ENCODE data around the gene ENPP3.
A peak's percentile ranks its signal among the peaks of the same experiment; 100 is the strongest.

Gene ENPP3

GRCh38 chr6:131642987-131643611 lies 6.0 kb downstream of the ENPP3 start:
- DNase-seq (ENCODE audit: low spot score) = peak; percentile 5

DNA sequence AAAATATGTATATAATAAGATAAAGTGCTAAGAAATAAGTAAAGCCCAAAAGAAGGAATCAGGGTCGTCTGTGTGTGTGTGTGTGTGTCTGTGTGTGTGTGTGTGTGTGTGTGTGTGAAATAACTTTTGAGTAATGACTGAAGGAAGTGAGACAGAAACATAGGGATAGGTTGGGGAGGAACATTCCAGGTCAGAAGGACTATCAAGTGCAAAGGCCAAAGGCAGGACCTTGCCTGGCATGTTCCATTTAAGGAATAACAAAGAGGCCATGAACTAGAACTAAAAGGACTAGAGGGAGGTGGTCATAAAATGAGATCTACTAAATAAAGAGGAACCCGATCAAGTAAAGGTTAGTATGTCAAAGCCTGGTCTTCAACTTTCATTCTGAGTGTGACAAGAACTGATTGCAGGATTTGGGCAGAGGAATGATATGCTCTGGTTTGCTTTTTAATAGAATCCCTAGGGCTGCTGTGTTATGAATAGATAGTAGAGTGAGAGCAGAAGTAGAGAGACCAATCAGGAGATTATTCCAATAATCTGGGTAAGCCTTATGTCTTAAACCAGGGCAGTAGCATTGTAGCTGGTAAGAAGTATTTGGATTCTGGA lies 6.9 kb downstream of the ENPP3 start:
- DNase-seq (ENCODE audit: low spot score) = no peak

- DNase-seq (ENCODE audit: low spot score) = no peak
Measured at GRCh38 chr6:131644921-131645320, 7.8 kb downstream of the ENPP3 start.

DNA sequence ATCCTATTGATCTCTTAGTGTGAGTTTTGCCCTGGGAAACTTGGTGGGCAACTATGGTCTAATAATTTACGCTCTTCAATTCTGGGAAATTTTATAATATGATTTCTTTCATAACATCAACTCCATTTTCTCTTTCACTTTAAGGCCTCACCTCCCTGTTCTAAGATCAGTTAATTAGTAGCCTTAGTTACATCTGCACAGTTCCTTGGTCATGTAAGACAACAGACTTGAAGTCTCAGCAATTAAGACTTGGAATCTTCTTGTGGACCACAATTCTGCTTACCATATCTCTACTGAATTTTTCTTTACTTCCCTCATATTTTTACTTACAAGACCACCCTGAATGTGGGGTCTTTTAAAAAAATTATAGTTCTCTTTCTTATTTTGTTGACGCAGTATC lies 8.7 kb downstream of the ENPP3 start:
- DNase-seq (ENCODE audit: low spot score) = no peak

GRCh38 chr6:131646249-131646670 lies 9.2 kb downstream of the ENPP3 start:
- no peak for DNase-seq (ENCODE audit: low spot score)

DNA sequence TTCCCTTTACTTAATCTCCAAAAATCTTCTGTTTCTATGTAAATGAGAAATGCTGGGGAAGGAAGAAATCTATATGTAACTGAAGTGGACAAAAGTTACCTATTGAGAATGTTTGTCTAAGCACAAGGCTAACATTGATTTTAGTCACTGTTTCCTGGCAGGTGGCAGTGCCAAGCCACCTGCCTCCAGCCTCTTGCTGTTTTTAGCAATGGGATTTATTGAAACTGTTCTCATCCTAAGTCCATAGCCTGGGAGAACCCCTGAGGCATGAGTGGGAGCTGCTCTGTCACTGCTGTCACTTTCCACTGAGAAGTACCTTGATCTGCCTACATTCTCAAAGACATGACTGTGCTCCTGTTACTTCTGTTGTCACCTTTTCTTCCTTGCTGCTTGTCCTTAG lies 14.7 kb downstream of the ENPP3 start:
- DNase-seq (ENCODE audit: low spot score) = no peak

- no peak for DNase-seq (ENCODE audit: low spot score)
Measured at GRCh38 chr6:131652472-131652871, 15.4 kb downstream of the ENPP3 start.

- DNase-seq (ENCODE audit: low spot score) = no peak
Measured at GRCh38 chr6:131654326-131654725, 17.2 kb downstream of the ENPP3 start.

DNA sequence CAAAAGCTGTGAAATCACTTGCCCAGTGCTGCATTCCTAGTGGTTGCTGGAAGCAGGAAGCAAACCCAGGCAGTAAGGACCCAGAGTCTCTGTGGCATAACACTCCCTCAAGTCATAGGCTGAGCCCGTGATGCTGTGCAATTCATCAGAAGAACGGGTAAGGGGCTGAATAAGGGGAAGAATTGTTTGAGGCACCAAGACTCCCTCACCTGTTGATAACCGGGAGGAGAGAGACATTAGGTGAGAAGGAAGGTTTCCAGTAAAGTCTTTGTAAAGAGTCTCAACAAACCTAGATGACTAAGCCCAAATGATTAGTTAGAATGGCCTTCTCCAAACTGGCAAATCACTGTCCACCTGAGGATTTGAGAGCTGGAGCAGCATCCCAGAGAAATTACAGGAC lies 18.3 kb downstream of the ENPP3 start:
- no peak for DNase-seq (ENCODE audit: low spot score)

- no peak for DNase-seq (ENCODE audit: low spot score)
Measured at GRCh38 chr6:131655951-131656350, 18.8 kb downstream of the ENPP3 start.

- no peak for DNase-seq (ENCODE audit: low spot score)
Measured at GRCh38 chr6:131656667-131657066, 19.6 kb downstream of the ENPP3 start.

DNA sequence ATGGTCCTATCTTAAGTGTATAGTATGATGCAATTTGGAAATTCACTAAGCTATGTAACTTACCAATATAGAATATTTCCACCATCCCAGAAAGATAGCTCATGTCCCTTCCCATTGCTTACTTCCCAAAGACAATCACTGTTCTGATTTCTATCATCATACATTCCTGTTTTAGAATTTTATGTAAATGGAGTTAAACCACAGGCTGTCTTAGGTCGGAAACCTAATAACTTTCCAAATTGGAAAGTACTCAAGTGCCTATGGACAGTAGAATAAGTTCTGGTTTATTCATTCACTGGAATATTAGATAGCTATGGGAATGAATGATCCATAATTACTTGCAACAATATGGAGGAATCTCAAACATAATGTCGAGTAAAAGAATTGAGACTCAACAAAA lies 20.1 kb downstream of the ENPP3 start:
- DNase-seq (ENCODE audit: low spot score) = no peak

- no peak for DNase-seq (ENCODE audit: low spot score)
Measured at GRCh38 chr6:131657630-131658111, 20.6 kb downstream of the ENPP3 start.

DNA sequence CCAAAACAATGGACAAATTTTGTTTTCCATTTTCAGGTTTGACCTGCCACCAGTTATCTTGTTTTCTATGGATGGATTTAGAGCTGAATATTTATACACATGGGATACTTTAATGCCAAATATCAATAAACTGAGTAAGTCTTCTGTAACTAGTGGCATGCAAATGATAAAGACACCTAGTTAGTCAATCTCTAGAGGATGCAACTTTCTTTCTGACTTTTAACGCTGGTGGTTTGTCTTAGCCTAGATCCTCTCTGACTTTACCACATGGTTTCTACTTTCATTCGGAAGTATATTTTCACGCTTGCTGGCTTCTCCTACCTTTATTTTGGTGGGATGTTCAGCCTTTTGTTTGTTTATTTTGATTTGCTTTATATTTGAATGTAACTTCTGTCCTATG lies 21.2 kb downstream of the ENPP3 start:
- no peak for DNase-seq (ENCODE audit: low spot score)

DNA sequence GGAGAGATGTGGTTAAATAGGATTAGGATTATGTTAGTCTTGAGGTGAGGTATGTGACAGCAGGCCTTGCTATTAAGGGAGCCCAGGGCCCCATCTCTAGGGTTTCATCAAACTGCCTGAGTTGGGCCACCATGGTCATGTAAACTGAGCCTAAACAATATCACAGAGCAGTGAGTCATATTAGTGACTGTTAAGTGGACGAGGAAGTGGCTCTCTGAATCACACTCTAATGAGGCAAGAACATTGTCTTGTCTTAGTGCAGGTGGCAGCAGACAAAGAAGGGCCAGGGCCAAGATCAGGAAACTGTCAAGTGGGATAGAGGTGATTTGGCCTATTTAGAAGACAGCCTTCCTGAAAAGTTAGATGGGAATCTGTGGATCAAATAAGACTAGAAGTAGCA lies 23.1 kb downstream of the ENPP3 start:
- DNase-seq (ENCODE audit: low spot score) = no peak

GRCh38 chr6:131663578-131664165 lies 26.6 kb downstream of the ENPP3 start:
- no peak for DNase-seq (ENCODE audit: low spot score)

GRCh38 chr6:131669891-131670290 lies 32.8 kb downstream of the ENPP3 start:
- DNase-seq (ENCODE audit: low spot score) = no peak

- no peak for DNase-seq (ENCODE audit: low spot score)
Measured at GRCh38 chr6:131673184-131673583, 36.1 kb downstream of the ENPP3 start.

GRCh38 chr6:131678442-131678841 lies 41.3 kb downstream of the ENPP3 start:
- DNase-seq (ENCODE audit: low spot score) = no peak

- no peak for DNase-seq (ENCODE audit: low spot score)
Measured at GRCh38 chr6:131680868-131681267, 43.8 kb downstream of the ENPP3 start.

DNA sequence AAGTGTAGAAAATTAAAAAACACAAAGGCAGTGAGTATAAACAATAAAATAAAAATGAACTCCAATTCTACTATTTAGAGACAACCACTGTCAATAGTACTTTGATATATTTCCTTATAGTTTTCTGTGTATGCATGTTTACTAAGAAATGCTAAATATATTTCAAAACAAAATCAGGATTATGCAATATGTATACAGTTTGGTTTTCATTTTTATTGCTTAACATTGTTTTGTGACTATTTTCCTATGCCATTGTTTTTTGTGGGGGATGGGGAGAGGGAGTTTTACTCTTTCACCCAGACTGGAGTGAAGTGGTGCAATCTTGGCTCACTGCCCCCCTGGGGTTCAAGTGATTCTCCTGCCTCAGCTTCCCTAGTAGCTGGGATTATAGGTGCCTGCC lies 44.5 kb downstream of the ENPP3 start:
- DNase-seq (ENCODE audit: low spot score) = no peak

DNA sequence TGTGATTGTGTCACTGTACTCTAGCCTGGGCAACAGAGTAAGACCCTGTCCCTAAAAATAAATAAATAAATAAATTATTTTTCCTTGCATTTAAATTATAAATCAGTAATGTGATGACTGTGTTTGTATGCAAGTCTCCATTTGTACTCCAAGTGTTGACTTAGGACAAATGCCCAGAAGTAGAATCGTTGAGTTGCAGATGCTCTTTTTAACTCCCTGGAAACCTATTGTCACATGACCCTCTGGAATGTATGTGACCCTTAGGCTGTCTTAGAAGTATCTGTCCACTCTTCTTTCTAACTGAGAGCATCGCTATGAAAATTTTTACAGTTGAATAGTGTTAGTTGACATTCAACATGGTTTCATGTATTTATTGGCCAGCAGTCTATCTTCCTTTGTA lies 45.3 kb downstream of the ENPP3 start:
- DNase-seq (ENCODE audit: low spot score) = no peak

DNA sequence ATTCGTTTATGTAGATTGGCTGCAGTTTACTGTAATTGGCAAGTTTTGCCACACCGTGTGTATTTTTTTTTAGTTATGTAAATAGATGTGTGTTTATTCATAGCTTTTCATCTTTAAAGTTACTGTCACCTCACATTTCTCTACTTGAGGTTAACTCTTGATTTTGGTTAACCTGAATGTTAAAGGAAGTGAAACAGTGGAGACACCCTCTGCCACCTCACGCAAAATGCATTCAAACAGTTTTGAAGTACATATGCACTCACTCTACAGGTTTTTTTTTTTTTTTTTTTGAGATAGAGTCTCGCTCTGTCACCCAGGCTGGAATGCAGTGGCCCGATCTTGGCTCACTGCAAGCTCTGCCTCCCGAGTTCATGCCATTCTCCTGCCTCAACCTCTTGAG lies 46.4 kb downstream of the ENPP3 start:
- DNase-seq (ENCODE audit: low spot score) = no peak
